Stomach smooth muscle (tissue), 2 donors: Measurements from ENCODE around the gene TOR2A.
A peak's percentile ranks its signal among the peaks of the same experiment; 100 is the strongest.

Source experiments
- H3K27ac ChIP-seq: one replicate; pipeline ENCODE4 v1.7.0; 2013; ENCODE audit warnings: mild to moderate bottlenecking, low read length, inconsistent platforms
- H3K27me3 ChIP-seq, 2 donors: one replicate each; pipeline ENCODE4 v1.7.0; 2013; ENCODE audit warnings: low read length in 2 of 2; ENCODE audit not compliant: insufficient read depth in 2 of 2, control insufficient read depth in 1 of 2
- H3K36me3 ChIP-seq, 2 donors: one replicate each; pipeline ENCODE4 v1.7.0; 2013; ENCODE audit warnings: low read length in 2 of 2; ENCODE audit not compliant: control insufficient read depth in 2 of 2, insufficient read depth in 2 of 2
- H3K4me1 ChIP-seq: one replicate; pipeline ENCODE4 v1.7.0; 2013; ENCODE audit warnings: low read length; ENCODE audit not compliant: control insufficient read depth, insufficient read depth
- H3K4me3 ChIP-seq, 2 donors: one replicate each; pipeline ENCODE4 v1.7.0; 2013; ENCODE audit warnings: low read length in 2 of 2
- H3K9ac ChIP-seq, 2 donors: one replicate each; pipeline ENCODE4 v1.7.0; 2013; ENCODE audit warnings: low read length in 2 of 2, mild to moderate bottlenecking in 1 of 2
- H3K9me3 ChIP-seq, 2 donors: one replicate each; pipeline ENCODE4 v1.7.0; 2013; ENCODE audit warnings: low read length in 2 of 2; ENCODE audit not compliant: control insufficient read depth in 2 of 2
- donor health status: healthy.
- donor health status: Pancreatic carcinoma.

Gene TOR2A

DNA sequence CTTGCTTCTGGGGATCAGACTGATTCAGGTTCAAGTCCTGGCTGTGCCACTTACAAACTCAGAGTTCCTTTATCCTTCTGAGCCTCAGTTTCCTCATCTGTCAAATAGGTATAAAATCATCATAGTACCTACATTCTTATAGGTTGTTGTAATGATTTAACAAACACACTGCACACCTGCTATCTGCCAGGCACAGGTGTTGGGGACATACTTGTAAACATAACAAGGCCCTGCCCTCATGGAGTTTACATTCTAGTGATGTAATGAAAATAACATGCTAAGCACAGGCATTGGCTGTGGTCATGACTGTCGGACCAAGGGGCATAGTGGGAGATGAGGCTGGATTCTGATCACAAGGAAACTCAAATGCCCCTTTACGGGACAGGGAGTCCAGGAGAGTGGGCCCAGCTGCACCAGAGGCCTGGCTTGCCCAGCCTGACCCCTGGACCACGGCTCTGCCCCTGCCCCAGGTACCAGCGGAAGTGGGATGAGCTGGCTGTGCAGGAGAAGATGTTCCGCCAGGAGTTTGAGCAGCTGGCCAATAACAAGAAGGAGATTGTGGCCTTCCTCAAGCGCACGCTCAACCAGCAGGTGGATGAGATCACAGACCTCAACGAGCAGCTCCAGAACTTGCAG lies 26.0 kb downstream of the TOR2A start:
- H3K4me3 ChIP-seq: no peak overlapping the region
- no peak overlapping the region for H3K27ac ChIP-seq
- H3K36me3 ChIP-seq: no peaks in the 10 kb centered on the region
- H3K9ac ChIP-seq: no peak overlapping the region
- H3K4me1 ChIP-seq: peaks cover 2% of the 10 kb centered on the region
- H3K27me3 ChIP-seq: peaks cover 0 to 2% of the 10 kb centered on the region in 2 donors
- H3K9me3 ChIP-seq: no peaks in the 10 kb centered on the region

DNA sequence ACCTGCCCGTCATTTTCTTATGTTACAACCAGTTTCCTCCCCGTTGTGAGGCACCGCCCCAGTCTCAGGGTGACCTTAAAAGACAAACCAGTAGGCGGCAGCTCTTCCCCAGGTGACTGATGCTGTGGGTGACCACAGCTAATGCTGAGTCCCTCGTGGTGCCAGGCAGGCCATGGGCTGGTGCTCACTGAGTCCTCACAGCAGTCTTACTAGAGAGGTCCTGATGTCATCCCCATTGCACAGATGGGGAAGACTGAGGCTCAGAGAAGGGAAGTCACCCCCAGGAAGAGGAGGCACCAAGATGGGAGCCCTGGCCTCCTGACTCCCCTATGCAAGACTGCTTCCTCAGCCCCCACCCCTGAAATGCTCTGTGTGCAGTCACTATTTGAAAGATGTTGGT lies 27.3 kb downstream of the TOR2A start:
- H3K27ac ChIP-seq: no peak overlapping the region
- no peak overlapping the region for H3K9ac ChIP-seq
- H3K9me3 ChIP-seq: no peaks in the 10 kb centered on the region
- H3K4me3 ChIP-seq: no peak overlapping the region
- H3K36me3 ChIP-seq: no peaks in the 10 kb centered on the region
- H3K4me1 ChIP-seq: no peaks in the 10 kb centered on the region
- H3K27me3 ChIP-seq: peaks cover 0 to 2% of the 10 kb centered on the region in 2 donors

DNA sequence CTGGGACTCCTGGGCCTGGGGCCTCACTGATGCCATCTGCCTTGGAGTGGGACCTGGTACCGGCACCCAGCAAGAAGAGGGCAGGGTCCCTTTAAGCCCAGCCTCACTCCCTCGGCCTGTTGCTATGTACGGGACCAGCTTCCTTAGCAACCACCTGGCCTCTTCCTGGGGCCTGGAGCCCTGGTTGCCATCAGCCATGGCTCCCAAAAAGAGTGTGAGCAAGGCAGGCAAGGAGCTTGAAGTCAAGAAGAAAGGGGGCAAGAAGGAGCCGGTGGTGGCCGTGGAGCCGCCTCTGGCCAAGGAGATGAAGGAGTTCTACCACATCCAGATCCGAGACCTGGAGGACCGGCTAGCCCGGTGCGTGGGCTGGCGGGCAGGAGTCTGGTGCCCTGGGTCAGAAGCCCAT lies 28.3 kb downstream of the TOR2A start, which contains the start of gene CFAP157:
Gene CFAP157, plus strand, starts transcription at position 153 of the 406 bp plus-strand sequence. Its CDS starts 44 bp downstream, at position 197.
- H3K9me3 ChIP-seq: no peaks in the 10 kb centered on the region
- no peak within 1 kb of the TSS for H3K9ac ChIP-seq

DNA sequence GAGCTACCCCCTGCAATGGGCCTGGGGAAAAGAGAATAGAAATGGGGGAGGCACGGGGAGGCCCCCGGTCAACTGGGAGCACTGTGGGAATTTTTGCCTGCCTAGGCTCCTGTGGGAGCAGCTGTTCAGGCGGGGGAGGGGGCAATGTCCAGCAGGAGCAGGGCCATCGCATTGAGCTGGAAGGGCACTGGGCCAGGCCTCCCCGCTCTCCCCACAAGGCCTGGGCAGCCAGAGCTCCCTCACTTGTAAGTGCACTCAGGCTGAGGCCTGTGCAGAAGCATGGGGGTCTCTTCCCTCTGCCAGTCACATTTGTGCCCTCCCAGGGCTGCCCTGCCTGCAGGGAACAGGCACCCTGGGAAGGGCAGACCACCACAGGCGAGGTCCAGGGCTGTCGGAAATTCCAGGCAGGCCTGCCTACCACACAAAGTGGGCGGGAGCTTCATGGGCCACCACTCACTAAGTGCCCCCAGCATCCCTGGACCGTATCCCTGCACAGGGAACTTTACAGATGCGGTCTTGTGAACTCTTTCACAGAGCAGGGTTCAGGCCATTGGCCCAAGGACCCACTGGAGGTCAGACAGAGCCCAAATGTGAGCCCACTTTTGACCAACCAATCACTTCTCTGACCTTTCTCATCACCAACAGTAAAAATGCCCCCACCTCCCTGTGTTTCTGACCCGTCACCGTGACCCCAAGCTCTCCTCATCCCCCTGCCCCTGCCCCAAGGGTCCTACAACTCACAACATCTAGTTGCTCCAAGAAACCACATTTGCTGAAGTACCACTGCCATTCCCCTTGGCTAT lies 29.3 kb downstream of the TOR2A start:
- no peak overlapping the region for H3K27ac ChIP-seq
- peaks cover 0 to 2% of the 10 kb centered on the region in 2 donors for H3K27me3 ChIP-seq
- H3K36me3 ChIP-seq: no peaks in the 10 kb centered on the region
- no peaks in the 10 kb centered on the region for H3K4me1 ChIP-seq
- H3K4me3 ChIP-seq: no peak overlapping the region
- no peaks in the 10 kb centered on the region for H3K9me3 ChIP-seq
- no peak overlapping the region for H3K9ac ChIP-seq

More for the DNA sequence above, 28.3 kb downstream of the TOR2A start, which contains the start of gene CFAP157:
- Histone ChIP-seq H3K4me3 (no peak within 1 kb of the TSS), H3K36me3 (no peaks in the 10 kb centered on the region), H3K27ac (no peak within 1 kb of the TSS), H3K27me3 (peaks cover 0 to 2% of the 10 kb centered on the region in 2 donors), H3K4me1 (no peaks in the 10 kb centered on the region)

DNA sequence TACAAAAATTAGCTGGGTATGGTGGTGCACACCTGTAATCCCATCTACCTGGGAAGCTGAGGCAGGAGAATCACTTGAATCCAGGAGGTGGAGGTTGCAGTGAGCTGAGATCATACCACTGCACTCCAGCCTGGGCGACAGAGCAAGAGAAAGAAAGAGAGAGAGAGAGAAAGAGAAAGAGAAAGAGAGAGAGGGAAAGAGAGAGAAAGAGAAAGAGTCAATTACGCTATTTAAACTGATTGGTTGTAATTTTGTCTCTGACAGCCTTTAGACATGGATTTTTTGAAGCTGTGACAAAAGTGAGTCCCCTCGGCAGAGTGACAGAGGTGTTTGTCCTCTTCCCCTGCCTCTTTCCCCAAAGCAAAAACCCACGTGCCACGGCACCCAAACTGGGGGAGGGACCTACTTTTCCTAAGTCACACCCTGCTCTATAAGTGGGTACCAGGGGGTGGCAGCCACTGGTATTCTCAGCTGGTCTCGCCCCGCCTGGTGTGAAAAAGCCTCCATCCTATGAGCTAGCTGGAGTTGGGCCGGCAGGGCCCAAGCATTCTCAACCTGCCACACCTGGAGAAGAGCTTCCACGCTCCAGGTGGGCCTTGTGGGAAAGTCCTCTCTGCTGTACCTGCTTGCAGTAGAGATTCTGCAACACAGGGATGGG lies 31.7 kb downstream of the TOR2A start:
- Histone ChIP-seq H3K4me1 (peaks cover 12% of the 10 kb centered on the region), H3K36me3 (no peaks in the 10 kb centered on the region), H3K27me3 (peaks cover 0 to 2% of the 10 kb centered on the region in 2 donors), H3K9ac (no peak overlapping the region), H3K9me3 (no peaks in the 10 kb centered on the region), H3K27ac (no peak overlapping the region), H3K4me3 (no peak overlapping the region)

DNA sequence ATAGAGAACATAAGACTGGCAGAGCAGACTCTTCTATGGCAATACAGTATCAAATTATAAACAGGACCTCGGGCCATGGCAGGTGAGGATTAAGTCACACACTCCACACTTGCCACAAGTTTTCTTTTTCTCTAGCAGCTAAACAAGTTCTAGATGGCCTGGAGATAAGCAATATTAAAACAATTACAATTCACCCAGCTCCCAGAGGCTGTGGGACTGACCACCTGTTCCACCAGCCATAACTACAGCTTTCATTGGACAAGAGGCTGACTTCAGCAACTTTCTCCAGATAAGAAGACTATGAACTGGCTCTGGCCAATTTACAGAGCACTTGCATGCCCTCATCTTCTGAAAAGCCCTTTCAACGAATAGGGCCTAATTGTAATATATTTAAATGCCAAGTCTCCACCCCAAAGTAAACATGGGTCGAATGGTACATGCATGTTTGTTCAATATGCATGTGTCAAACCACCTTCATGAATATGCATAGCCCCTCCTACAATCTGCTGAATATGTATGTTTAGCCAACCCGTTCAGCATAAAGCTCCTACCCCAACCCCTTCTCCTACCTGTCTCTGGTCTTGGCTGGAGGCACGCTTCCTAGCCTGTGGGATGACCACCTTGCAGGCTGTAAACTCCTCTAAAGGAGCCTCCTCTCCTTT lies 34.4 kb downstream of the TOR2A start:
- Histone ChIP-seq H3K9me3 (no peaks in the 10 kb centered on the region), H3K27ac (peak overlapping the region; percentile 66), H3K4me3 (no peak overlapping the region), H3K27me3 (peaks cover 0 to 2% of the 10 kb centered on the region in 2 donors), H3K36me3 (no peaks in the 10 kb centered on the region), H3K4me1 (peaks cover 12% of the 10 kb centered on the region), H3K9ac (no peak overlapping the region)

DNA sequence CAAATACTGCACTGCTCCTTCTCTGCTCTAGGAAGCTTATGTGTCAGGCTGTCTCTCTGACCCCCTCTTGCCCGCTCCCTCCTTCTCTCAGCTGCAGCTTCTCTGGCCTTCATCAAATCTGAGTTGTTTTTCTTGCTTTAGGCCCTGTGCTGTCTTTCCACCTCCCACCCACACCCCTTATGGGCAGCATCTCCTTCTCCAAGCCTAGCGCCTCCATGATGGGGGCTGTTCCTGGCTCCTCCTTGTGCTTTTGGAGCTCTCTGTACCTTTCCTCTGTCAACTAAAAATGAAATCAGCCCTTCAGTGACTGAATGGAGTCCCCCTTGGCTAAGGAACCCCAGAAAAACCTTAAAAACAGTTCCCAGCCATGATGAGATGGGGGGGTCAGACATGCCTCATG lies 35.0 kb downstream of the TOR2A start:
- Histone ChIP-seq H3K27me3 (no peaks in the 10 kb centered on the region), H3K4me3 (no peak overlapping the region), H3K27ac (peak overlapping the region; percentile 66), H3K36me3 (no peaks in the 10 kb centered on the region), H3K4me1 (peaks cover 12% of the 10 kb centered on the region), H3K9me3 (no peaks in the 10 kb centered on the region), H3K9ac (no peak overlapping the region)

DNA sequence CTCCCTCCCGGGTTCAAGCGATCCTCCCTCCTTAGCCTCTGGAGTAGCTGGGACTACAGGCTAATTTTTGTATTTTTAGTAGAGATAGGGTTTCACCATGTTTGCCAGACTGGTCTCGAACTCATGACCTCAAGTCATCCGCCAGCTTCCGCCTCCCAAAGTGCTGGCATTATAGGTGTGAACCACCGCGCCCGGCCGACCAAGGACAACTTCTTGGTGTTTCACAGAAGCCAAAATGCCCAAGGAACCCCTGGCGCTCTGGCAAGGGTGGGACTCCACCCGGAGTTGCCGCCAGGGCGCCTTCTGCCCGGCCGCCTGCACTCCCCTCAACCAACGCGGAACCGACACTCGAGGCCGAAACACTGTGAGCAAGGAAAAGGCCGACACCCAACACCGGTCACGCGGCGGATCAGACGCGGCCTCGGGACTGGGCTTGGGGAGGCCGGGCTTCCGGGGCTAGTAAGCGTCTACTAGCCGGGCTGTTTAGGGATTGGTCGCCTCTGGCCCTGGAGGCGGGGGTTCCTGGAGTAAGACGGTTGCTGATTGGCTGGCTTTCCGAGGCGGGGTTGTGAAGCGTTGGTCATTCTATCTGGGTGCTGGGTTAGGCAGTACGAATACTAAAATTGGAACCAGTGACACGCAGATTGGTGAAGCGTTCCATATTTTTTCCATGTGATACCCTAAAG lies 36.0 kb downstream of the TOR2A start:
- Histone ChIP-seq H3K9ac (peak overlapping the region in 1 of 2 donors; percentile 58), H3K27me3 (no peaks in the 10 kb centered on the region), H3K4me3 (peak overlapping the region; percentile 51 to 72), H3K36me3 (no peaks in the 10 kb centered on the region), H3K9me3 (no peaks in the 10 kb centered on the region), H3K27ac (peak overlapping the region; percentile 66), H3K4me1 (peaks cover 12% of the 10 kb centered on the region)

DNA sequence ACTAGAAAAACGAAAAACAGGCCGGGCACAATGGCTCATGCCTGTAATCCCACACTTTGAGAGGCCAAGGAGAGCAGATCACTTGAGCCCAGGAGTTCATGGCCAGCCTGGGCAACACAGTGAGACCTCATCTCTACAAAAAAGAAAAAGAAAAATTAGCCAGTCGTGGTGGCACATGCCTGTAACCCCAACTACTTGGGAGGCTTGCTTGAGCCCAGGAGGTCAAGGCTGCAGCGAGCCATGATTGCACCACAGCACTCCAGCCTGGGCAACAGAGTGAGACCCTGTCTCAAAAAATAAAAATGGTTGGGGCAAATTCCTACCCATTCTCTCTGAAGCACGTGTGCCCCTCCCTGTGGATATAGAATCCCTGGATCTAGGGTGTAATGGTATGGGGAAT lies 36.7 kb downstream of the TOR2A start:
- H3K27ac ChIP-seq: peak overlapping the region; percentile 66
- no peak overlapping the region for H3K9ac ChIP-seq
- no peaks in the 10 kb centered on the region for H3K9me3 ChIP-seq
- H3K4me1 ChIP-seq: peaks cover 12% of the 10 kb centered on the region
- no peaks in the 10 kb centered on the region for H3K27me3 ChIP-seq
- H3K36me3 ChIP-seq: peaks cover 0 to 2% of the 10 kb centered on the region in 2 donors
- no peak overlapping the region for H3K4me3 ChIP-seq

DNA sequence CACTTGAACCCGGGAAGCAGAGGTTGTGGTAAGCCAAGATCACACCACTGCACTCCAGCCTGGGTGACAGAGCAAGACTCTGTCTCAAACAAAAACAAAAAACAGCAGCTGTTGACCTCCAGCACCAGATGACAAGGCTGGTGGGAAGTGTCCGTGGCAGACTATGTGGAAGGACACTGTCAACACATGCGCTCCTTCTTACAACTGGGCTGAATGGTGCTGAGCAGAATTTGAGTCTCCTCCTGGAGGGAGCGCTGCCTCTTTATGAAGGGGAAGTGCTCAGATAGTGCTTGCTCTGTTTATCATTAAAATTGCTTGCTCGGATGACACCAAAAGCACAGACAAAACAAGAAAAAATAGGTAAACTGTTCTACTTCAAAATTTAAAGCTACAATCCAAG lies 37.5 kb downstream of the TOR2A start:
- Histone ChIP-seq H3K27me3 (no peaks in the 10 kb centered on the region), H3K36me3 (peaks cover 0 to 4% of the 10 kb centered on the region in 2 donors), H3K9me3 (no peaks in the 10 kb centered on the region), H3K27ac (no peak overlapping the region), H3K4me1 (peaks cover 12% of the 10 kb centered on the region), H3K4me3 (no peak overlapping the region), H3K9ac (peak overlapping the region in 1 of 2 donors; percentile 9)
